Fibroblast of mammary gland (primary cell): ENCODE results near the gene CFAP77.
A peak's percentile ranks its signal among the peaks of the same experiment; 100 is the strongest.
"Not testable (repeated sequence)": the region's sequence is repeated elsewhere in the genome, so short reads cannot be mapped to it uniquely, and the experiment has no call there.

Experiments
- DNase-seq: peaks from one replicate; pipeline ENCODE4 v3.0.0-alpha.2; 2010; ENCODE audit warnings: low read depth
- H3K4me3 ChIP-seq: 2 replicates; pipeline ENCODE4 v1.5.1; 2011; ENCODE audit warnings: low read depth, mild to moderate bottlenecking, low read length, moderate library complexity; ENCODE audit not compliant: control insufficient read depth
- TF ChIP-seq, protein P1 (sequence below): conservative IDR thresholded peaks from 2 replicates; pipeline ENCODE4 v1.5.1; 2011; ENCODE audit warnings: low read depth, low read length, inconsistent platforms; ENCODE audit not compliant: control insufficient read depth, insufficient read depth

Gene CFAP77

DNA sequence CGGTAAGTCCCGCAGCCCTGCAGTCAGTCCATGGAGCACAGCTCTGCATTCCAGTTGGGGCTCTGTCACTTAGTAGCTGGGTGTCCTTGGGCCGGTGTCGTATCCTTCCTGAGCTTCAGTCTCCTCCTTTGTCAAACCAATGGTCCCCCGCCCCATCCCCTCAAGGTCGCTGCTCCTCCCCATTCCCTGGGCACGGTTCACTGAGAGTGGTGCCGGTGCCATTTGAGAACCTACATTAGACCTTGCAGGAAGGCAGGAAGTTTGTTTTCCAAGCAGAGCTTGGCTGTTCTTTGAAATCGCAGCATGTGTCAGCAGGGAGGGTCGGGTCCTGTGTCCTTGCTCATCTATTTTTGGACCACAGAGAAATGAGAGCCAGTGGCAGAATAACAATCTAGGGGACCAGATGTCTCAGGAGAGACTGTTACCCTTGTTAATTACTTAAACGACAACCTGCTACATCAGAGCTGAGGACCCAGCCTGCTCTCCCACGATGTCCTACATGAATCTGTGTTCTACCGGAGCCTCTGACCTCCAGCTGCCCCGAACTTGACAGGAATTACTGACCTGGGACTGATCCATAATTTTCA is 150.7 kb downstream of the CFAP77 start:
- TF ChIP-seq, protein P1, sequence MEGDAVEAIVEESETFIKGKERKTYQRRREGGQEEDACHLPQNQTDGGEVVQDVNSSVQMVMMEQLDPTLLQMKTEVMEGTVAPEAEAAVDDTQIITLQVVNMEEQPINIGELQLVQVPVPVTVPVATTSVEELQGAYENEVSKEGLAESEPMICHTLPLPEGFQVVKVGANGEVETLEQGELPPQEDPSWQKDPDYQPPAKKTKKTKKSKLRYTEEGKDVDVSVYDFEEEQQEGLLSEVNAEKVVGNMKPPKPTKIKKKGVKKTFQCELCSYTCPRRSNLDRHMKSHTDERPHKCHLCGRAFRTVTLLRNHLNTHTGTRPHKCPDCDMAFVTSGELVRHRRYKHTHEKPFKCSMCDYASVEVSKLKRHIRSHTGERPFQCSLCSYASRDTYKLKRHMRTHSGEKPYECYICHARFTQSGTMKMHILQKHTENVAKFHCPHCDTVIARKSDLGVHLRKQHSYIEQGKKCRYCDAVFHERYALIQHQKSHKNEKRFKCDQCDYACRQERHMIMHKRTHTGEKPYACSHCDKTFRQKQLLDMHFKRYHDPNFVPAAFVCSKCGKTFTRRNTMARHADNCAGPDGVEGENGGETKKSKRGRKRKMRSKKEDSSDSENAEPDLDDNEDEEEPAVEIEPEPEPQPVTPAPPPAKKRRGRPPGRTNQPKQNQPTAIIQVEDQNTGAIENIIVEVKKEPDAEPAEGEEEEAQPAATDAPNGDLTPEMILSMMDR = no peak
- no peak overlapping the region for H3K4me3 ChIP-seq
- no peak for DNase-seq

DNA sequence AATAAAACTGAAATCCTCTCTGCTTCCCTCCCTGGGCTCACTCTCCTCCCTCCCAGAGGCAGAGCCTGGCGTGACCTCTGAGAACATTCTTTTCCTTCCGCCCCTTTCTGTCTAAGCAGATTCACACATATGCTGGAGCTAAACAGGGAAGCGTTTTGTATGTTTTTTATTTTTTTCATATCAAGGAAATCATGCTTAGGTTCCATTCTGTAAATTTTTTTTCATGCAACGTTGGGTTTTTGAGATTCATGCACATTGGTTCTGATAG is 152.2 kb downstream of the CFAP77 start:
- TF ChIP-seq, protein P1 = no peak
- DNase-seq = no peak
- H3K4me3 ChIP-seq = no peak overlapping the region

DNA sequence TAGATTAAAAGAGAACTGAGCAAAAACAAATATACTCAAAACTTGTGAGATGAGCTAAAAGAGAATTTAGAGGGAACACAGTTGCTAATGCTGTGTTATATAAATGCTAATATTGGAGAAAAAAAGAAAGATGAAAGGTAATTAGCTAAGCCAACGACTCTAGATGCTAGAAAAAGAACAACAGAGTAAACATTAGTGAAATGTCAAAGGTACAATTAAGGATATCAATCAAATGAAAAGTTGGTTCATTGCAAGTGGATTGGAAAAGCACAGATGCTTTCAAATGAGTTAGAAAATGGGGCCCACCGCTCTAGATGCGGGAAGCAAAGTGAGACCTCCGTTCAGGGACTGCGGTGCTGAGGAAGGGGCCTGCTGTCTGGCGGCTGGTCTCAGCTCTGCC is 154.5 kb downstream of the CFAP77 start:
- TF ChIP-seq, protein P1 = no peak
- no peak for DNase-seq

DNA sequence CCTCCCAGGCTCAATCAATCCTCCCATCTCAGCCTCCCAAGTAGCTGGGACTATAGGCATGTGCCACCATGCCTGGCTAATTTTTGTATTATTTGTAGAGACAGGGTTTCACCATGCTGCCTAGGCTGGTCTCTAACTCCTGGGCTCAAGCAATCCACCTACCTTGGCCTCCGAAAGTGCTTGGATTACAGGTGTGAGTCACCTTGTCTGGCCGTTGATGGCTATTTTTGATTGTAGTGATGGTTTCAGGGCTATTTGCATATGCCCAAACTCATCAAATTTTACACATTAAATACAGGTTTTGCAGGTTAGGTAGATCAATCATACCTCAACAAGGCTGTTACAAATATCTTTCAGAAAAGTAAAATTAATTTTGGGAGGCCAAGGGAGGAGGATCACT is 158.8 kb downstream of the CFAP77 start:
- H3K4me3 ChIP-seq, DNase-seq: not testable (repeated sequence)

More for the DNA sequence above, 154.5 kb downstream of the CFAP77 start:
- no peak overlapping the region for H3K4me3 ChIP-seq

DNA sequence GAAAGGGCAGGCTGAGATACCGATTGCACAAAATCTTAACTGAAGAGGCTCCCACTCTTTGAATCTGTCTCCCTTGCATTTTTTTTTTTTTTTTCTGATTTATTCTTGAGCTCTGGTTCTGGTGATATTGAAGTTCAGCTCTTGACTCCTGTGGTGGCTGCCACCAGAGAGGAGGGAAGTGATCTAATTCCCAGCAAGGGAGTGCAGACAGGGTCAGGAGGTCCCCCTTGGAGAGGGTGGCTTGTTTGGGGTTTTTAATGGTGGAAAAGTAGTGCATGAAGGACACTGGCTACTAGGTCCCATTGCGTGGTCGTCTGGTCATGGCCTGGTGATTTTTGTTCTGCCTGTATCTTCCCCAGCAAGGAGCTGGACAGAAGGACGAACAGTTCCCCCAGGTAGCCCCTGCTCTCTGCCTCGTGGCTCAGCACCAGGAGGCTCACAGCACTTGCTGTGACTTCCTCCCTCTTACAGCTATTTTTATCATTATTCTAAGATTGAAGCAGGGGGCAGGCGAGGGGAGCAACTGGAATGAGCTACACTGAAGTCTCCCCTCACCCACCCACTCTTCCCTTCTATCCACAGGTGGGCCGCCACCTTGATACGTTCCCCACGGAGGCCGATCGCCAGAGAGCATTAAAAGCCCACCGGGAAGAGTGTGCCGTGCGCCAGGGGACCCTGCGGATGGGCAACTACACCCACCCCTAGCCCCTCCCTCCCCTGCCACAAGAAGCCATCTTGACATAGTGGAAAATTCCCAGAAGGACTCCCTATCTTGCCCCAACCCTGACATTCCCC is 162.0 kb downstream of the CFAP77 start:
- TF ChIP-seq, protein P1 = no peak
- no peak overlapping the region for H3K4me3 ChIP-seq
- no peak for DNase-seq

DNA sequence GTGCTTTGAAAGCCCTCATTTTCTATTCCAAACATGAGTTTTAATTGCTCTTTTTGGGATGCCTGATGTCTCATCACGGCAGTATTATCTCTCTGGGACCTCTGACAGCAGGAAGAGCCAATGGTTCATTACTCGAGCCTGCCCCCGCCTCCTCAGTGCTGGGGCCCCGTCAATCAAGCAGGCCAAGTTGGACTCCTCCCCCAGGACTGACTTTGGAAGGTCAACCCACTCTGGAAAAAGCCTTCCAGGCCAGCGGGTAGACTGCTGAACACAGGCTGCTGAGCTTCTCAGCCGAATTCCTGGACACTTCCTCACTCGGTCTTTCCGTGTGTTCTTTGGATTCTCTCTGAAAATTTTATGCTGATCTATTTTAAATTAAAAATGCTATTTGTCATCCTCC is 162.9 kb downstream of the CFAP77 start:
- TF ChIP-seq, protein P1 = no peak
- no peak overlapping the region for H3K4me3 ChIP-seq
- peak; percentile 23 for DNase-seq

DNA sequence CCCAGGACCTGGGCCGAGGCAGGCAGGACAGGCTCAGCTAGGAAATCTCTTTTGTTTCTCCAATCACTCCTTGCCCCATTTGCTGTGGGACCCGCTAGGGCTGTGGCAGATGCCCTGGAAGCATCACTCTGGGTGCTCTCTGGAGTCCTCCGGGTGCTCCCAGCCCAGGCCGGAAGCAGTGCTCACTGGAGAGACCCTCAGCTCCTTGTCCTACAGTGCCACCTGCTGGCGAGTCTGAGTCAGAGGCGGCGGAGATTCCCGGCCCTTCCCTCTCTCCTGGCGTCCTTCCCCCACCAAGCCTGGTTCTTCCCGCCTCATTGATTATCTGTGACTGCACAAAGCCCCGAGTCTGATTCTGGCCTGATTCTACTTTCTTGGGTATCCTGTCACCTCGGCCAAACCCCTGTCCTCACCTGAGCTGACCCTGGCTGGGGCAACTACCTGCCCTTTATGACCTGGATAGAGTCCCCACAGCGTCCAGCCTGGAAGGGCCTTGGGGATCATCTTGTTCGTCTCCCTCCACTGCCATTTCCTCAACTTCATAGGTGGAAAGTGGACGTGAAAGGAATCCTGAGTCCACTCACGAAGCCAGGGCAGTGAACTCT is 165.1 kb downstream of the CFAP77 start:
- peak; percentile 71 for DNase-seq
- H3K4me3 ChIP-seq = no peak overlapping the region
- TF ChIP-seq, protein P1 = peak; percentile 62
